Left kidney (tissue), 2 donors: ENCODE results near the gene ADARB2. TPM values are rescaled to one million over a fixed set of nuclear protein-coding genes. Genes with fewer than 3 reads are reported as not detected.
"Not testable (repeated sequence)": the region's sequence is repeated elsewhere in the genome, so short reads cannot be mapped to it uniquely, and the experiment has no call there.

ENCODE experiments used
- DNase-seq: peaks from one replicate; pipeline ENCODE4 v3.0.0-alpha.2; 2013
- polyA plus RNA-seq: library from polyadenylated mRNA; unstranded; fragments of 120-200 nt; gene quantifications from one replicate; pipeline ENCODE4 v1.2.1, GENCODE V29; 2013; ENCODE audit not compliant: insufficient read length

The ADARB2 gene
- polyA plus RNA-seq, 1 donor, result 0.88 TPM

DNA sequence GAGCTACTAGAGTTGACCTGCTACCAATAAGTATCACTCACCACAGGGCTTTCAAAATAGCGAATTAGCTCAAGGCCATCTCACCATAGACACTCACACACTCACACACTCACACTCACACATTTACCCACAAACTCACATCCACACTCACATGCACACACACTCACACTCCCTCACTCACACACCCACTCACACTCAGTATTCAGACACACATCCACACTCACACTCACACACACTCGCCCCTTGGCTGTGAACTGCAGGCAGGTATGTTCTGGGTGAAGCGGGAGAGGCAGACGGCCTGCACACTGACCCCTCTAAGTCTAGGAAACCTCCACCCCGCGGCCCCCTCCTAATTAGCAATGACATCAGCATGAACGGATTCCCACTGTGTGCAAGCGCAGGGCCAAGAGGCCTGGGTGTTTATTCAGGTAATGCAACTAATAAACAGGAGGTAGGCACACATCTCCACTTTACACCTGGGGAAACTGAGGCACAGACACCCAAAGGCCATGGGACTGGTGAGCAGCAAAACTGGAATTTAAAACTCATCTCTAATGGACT, 94.6 kb downstream of the ADARB2 start:
- no peak for DNase-seq

DNA sequence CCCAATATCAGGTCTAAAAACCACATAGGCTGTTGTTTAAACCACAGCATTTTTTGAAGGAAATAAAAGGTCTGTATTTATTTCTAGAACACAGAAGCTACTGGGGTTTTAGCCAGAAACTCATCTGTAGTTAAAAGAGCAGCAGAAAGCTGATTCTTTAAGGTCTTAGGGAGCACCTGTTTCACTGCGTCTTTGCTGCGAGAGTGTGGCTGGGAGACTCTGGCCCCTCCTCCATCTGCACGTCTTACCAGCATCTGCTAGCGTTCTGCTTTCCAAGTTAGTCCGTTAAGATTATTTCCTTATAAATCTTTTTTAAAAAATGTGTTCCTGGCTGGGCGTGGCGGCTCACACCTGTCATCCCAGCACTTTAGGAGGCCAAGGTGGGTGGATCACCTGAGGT, 95.9 kb downstream of the ADARB2 start:
- no peak for DNase-seq

DNA sequence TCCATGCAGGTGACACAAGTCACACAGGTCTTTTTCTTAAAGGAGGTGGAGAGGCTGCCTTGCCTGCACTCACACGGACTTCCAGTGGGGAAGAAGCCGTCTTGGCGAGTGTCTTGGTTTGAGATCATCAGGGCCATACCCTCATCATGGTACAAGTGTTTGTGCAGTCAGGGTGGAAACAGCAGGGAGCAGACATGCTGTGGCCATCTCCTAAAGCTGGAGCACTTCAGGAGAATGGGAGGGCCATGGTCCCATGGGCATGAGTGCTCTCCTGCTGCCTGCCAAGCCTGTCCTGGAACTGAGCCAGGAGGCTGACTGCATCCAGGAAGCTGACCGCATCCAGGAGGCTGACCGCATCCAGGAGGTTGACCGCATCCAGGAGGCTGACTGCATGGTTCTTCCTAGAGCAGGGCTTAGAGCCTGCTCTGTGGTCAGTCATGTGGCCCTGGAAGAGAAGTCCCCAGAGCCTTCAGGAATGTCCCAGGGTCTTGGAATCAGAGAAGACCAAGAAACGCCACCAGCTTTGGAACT, 98.4 kb downstream of the ADARB2 start:
- DNase-seq, result no peak

DNA sequence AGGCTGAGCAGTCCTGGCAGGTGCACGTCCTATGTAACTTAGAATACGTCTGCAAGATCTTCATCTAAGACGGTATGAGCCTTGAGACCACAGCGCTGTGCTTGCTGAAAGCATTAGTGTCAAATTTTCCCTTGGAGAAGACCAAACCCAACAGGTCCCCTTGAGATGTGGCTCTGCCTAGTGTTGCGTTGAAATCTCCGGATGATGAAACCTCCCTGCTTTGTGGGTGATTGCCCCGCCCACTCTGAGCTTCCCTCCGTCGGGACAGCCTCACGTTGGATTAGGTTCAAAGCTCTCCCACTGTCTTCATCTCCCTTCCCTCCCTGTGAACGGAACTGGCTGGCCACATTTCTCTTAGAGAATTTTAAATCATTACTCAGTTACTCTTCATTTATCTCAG, 102.0 kb downstream of the ADARB2 start:
- DNase-seq, result no peak

DNA sequence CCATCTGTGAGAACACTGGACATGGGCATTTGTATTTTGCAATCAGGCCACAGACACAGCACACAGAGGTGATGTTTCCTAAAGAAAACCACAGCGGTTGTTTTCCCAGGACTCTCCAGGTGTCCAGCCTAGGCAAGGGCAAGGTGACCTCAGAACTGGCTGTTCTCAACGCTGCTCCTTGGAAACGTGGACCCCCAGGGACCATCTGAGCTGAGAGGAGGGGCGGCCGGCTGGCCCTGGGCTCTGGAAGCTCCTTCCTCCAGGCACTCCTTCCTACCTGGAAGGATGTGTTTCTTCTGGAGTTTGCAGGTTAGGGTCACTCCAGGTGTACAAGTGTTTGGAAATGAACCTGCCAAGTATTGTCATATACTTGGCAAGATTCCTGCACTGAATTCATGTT, 103.1 kb downstream of the ADARB2 start:
- DNase-seq, result no peak

DNA sequence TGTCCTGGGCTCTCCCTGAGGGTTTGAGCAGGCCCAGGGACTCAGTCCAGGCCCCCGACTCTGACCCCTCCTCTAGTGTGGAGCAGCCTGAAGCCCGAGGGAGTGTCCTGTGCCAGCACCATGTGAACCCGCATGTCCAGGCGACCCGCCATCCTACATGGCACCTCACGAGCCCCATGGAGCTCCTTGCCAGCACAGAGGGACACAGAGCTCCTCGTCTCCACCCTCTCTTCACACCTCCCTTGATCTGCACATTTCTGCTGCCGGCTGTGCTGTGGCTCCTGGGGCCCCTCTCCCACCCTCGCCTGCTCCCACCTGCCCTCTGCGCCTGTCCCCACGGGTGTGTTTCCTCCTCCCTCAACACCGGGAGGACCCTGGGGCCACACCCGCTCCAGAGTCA, 103.5 kb downstream of the ADARB2 start:
- DNase-seq, result no peak

DNA sequence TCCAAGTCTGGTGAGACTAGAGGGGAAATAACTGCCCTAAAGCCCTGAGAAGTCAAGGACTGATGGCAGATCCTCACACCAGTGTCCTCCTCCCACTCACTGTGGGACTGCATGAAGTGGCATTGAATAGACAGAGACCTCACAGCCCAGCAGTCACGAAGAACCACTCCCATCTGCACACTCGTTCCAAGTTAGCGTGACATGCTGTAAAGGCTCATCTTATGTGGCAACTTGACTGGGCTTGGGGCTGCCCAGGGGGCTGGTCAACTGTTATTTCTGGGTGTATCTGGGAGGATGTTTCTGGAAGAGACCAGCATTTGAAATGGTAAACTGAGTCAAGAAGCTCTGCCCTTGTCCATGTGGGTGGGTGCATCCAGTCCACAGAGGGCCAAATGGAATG, 104.7 kb downstream of the ADARB2 start:
- no peak for DNase-seq

DNA sequence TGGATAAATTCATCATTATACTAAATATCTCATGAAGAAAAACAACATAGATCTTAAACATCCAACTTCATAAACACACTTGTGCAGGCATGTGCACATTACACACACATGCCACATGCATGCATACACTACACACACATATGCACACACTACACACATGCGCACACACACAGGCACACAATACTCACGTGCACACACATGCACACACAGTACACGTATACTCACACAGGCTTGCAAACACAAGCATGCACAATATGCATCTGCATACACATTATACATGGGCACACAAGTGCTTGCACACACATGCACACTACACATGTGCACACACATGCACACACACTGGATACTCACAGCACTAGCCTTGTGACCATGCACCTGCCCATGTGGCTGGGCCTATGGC, 105.2 kb downstream of the ADARB2 start:
- no peak for DNase-seq

DNA sequence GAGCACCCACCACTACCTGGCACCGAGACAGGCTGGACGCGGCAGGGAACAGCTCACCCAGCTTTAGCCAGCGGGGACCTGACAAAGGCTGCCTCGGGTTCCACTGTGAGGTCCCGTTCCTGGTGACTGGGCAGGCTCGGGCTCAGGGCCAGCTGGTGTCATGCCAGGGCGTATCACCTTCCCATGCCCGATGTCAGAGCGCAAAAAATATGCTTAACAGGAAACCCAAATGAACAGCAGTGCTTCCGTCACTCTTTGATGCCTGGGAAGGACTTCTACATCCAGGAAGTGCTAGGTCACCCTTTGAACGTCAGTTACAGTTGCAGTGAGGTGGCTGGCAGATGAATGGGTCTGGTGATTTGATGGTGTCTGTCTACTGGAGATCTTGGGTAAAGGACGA, 106.0 kb downstream of the ADARB2 start:
- DNase-seq, result no peak

DNA sequence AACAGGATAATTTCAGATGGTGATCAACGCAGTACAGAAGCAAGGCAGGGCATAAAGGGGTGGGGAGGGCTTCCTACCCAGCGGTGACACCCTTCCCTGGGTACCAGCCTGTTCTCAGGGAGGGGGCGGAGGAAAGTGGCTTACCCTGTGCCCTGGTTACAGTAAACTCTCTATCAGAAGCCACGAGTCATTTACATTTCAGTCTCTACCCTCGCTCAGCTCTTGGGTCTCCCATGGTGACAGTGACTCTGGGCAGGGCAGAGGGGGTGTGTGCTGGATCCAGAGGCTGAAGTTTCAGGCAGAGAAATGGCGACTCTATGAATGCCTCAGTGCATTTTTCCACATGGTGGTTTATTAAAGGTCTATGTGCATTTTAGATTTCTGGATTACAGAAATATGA, 107.0 kb downstream of the ADARB2 start:
- DNase-seq, result no peak

DNA sequence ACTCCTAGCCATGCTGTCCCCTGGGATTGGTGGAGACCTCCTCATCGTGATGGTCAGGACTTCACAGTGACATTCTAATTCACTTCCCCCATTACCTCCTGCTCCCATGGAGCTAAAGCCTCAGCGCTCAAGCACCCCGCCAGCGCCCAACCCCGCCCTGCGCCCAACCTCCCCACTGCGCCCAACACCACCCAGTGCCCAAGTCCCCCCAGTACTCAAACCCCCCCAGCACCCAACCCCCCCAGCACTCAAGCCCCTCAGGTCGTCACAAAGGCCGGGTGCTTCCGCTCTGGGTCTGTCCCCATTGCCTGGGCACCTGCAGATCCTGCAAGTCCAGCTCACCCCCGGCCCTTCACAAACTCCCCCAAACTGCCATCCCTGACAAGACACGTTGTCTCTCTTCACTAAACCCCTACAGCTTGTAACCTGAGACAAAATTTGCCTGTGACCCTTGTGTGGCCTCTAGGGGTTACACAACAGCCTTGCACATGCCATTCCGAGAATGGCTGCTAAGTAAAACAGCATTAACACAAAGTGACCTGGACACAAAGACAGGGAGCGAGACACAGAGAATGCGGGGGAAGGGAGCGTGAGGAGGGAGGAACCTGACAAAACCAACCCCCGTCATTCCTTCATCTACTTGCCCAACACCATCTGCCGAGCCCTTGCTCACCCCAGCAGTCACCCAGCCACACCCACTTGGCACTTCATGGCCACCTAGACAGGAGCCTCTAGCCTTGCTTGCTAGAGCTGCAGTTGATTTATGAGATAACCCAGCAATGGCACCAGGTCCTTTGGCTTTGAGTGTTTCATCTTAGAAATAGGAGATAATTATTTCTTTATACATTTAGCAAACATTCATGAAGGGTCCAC, 107.8 kb downstream of the ADARB2 start:
- DNase-seq, result no peak

DNA sequence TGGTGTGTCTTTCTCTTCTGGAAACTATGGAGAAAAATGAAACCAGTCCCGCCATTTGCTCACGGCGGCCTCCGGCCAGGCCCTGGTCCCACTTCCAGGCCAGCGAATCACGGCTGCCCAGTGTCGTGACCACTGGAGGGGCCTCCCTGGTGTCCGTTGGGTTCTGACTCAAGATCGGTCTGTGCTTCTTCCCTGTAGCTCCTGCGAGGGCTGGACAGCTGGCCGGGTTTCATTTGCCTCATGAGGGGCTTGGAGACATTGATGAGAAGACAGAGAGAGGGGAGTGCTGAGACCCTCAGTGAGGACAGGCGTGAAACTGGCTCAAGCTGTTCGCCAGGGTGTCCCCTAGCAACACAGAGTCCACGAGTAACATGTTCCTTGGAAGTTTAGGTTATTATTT, 108.6 kb downstream of the ADARB2 start:
- DNase-seq, result no peak

DNA sequence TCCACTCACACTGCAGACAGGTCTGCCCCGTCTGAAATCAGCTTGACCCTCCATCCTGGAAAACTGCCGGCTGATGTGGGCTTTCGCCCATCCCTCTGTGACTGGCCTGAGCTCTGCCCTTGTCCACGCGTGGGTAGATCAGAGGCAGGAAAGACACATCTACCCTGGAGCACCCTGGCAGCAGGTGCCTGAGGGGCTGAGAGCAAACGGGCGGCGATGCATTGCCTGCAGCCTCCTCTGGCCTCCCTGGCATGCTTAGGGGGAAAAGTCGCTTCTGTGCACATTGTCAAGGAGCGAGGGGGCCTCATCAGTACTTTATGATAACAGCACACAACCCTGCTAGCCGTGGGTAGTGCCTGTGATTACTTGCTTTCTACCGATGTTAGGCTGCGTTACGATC, 109.4 kb downstream of the ADARB2 start:
- DNase-seq, result no peak

DNA sequence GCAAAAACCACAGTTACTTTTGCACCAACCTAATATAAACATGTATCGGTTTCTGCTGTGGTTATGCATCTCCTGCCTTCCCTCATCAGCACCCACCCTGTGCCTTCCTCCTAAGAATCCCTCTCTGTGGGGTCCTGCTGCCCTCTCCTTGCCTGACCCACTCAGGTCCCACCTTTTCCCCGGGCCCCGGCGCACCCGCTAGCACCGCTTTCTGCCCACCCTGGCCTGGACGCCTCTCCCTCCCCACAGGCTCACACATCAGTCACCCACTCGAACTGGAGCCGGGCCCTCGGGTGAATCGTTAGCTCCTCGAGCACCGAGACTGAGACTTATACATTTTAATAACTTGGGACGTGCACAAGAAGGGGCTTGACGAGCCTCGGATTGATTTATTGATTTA, 110.5 kb downstream of the ADARB2 start:
- DNase-seq, result no peak

DNA sequence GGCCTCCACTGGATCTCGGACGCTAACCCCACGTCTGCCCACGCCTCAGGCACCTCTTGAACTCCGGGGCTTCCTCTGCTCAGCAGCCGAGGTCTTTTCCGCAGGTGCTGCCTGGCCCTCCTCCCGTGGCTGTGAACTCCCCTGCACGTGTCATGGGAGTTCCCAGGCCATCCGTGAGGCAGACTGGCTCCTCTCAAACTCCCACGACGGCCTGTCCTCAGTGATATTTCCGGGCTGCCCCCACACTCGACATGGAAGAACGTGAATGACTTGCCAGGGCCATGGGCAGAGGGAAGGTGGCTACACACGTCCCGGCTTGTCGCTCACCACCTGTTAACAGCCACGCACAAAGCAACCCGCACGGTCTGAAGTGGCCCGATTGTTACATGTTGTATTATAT, 110.9 kb downstream of the ADARB2 start:
- DNase-seq, result no peak

DNA sequence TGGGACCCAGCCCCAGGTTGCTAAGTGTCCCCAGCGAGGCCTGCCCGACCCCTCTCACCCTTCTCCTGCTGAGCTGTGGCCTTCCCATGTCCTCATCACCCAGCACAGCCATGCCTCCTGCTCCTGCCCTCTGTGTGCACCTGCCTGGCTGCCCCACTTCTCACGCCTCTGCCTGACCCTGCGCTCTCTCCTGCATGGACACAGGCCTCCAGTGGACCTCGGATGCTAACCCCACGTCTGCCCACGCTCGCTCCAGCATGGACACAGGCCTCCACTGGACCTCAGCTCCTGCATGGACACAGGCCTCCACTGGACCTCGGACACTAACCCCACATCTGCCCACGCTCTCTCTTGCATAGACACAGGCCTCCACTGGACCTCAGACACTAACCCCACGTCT, 111.6 kb downstream of the ADARB2 start:
- no peak for DNase-seq

DNA sequence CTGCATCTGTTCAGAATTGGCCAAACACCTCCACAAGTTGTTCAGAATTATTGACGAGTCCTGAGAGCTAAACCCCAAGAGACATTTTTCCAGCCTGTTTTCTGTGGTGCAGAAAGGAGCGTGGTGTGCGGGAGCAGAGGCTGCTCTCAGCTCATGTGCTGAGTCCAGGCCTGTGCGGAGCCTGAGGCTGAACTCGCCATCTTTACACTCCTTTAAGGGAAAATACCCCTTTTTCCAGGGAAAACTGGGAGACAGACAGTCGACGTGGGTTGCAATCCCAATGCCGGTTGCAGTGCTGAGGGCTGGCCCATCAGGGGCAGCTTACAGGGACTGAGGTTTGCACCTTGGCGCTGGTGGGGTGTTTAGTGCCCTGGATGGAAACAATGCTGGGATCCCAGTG, 112.2 kb downstream of the ADARB2 start:
- DNase-seq, result no peak

DNA sequence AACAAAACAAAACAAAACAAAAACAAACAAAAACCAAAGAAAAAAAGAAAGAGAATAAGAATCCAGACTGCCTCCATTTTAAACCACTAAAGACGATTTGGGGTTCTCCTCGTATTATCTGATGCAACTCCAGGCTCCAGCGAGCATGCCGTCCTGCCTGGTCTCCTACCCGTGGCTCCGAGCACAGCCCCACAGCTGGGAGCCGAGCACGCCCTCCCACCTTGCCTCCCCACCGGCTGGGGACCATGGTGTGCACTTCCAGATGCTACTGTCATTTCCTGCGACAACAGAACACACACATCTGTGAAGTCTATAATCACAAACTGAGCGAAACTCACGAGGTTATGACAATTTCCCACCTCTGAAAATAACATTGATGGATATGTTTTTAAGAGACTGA, 113.1 kb downstream of the ADARB2 start:
- no peak for DNase-seq

DNA sequence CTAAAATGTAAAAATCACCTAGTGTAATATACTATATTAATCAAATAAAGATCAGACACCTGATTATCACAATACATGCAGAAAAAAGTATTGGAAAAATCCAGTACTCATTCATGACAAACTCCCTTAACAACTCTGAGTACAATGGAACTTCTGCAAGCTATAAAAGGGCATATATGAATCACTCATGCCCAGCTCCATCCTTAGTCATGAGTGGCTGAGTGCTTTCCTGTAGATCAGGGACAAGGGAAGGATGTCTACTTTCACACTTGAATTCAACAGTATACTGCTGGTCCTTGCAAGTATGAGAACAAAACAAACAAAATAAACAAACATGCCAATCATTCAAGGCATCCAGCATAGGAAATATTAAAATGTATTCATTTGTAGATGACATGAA, 116.5 kb downstream of the ADARB2 start:
- DNase-seq, result no peak

DNA sequence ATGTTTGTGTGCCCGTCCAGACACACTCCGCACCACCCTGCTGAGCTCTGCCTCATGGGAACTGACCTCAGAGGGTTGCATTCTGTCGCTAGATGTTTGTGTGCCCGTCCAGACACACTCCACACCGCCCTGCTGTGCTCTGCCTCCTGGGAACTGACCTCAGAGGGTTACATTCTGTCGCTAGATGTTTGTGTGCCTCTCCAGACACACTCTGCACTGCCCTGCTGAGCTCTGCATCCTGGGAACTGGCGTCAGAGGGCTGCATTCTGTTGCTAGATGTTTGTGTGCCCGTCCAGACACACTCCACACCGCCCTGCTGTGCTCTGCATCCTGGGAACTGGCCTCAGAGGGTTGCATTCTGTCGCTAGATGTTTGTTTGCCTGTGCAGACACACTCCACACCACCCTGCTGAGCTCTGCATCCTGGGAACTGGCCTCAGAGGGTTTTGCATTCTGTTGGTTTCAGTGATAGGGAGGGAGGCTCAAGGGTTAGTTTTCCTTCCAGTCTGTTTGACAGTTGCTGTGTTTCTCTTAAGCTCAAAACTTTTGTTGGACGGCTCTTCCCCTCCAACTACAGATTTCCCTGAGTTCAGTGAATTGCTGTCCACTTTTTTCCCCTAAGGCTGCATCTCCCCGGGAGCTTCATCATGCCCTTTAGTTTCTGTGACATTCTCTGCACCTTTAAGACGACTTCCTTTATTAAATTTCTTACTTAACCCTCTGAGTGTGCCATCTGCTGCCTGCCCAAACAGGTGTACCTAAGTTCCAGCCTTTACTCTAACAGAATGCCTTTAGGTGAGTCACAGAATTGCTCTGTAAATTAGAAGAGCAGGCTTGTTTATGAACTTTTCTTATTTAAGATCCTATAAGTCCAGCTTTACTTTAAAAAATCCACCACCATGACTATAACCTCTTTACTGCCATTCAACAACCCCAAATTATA, 119.7 kb downstream of the ADARB2 start:
- not testable (repeated sequence) for DNase-seq

DNA sequence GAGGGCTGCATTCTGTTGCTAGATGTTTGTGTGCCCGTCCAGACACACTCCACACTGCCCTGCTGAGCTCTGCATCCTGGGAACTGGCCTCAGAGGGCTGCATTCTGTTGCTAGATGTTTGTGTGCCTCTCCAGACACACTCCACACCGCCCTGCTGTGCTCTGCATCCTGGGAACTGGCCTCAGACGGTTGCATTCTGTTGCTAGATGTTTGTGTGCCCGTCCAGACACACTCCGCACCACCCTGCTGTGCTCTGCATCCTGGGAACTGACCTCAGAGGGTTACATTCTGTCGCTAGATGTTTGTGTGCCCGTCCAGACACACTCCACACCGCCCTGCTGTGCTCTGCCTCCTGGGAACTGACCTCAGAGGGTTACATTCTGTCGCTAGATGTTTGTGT, 120.6 kb downstream of the ADARB2 start:
- DNase-seq, result not testable (repeated sequence)

DNA sequence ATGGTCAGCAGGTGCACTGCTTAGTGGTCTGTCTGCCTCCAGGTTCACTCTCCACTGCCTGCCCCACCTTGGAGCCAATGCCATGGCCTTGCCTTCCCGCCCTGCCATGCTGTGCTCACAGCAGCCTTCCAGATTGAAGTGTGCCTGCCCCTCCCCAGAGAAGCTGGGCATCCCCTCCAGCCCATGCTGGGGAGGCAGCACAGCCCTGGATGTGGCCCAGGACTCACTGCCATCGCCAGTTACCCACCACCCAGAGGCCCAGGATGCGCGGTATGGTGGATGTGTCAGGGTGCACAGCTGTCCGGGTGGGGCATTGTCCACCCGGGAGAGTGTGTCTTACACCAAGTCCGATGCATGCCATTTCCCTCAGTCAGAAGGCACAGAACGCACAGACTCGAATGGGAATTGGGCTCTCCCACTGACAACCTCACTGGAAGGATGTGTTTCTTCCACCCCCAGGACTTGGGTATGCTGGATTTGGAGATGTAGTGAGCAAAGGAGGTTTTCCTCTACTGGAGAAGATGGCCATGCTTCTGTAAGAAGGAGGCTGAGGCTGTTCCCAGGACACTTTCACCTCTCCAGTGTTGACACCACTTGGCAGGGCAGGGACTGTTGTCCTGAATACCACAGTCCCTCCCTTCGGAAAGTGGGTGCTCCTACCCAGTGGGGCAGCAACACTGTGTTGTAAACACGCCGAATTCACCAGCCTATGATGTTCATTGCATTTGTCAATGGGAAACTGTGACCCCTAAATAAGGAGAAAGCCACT, 122.0 kb downstream of the ADARB2 start:
- DNase-seq, result no peak
